Stimulated activated CD4-positive, alpha-beta T cell treated with anti-CD3 and anti-CD28 coated beads, Interleukin-4, amount 100 ng/mL, for 24 hours (primary cell): ENCODE measurements around the gene PER2.
"Not testable (repeated sequence)": the region's sequence is repeated elsewhere in the genome, so short reads cannot be mapped to it uniquely, and the experiment has no call there.

ENCODE experiments used
- DNase-seq: peaks from one replicate; pipeline ENCODE4 v3.0.0-alpha.2; 2020

The PER2 gene, protein sequence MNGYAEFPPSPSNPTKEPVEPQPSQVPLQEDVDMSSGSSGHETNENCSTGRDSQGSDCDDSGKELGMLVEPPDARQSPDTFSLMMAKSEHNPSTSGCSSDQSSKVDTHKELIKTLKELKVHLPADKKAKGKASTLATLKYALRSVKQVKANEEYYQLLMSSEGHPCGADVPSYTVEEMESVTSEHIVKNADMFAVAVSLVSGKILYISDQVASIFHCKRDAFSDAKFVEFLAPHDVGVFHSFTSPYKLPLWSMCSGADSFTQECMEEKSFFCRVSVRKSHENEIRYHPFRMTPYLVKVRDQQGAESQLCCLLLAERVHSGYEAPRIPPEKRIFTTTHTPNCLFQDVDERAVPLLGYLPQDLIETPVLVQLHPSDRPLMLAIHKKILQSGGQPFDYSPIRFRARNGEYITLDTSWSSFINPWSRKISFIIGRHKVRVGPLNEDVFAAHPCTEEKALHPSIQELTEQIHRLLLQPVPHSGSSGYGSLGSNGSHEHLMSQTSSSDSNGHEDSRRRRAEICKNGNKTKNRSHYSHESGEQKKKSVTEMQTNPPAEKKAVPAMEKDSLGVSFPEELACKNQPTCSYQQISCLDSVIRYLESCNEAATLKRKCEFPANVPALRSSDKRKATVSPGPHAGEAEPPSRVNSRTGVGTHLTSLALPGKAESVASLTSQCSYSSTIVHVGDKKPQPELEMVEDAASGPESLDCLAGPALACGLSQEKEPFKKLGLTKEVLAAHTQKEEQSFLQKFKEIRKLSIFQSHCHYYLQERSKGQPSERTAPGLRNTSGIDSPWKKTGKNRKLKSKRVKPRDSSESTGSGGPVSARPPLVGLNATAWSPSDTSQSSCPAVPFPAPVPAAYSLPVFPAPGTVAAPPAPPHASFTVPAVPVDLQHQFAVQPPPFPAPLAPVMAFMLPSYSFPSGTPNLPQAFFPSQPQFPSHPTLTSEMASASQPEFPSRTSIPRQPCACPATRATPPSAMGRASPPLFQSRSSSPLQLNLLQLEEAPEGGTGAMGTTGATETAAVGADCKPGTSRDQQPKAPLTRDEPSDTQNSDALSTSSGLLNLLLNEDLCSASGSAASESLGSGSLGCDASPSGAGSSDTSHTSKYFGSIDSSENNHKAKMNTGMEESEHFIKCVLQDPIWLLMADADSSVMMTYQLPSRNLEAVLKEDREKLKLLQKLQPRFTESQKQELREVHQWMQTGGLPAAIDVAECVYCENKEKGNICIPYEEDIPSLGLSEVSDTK (N-terminal part only)

DNA sequence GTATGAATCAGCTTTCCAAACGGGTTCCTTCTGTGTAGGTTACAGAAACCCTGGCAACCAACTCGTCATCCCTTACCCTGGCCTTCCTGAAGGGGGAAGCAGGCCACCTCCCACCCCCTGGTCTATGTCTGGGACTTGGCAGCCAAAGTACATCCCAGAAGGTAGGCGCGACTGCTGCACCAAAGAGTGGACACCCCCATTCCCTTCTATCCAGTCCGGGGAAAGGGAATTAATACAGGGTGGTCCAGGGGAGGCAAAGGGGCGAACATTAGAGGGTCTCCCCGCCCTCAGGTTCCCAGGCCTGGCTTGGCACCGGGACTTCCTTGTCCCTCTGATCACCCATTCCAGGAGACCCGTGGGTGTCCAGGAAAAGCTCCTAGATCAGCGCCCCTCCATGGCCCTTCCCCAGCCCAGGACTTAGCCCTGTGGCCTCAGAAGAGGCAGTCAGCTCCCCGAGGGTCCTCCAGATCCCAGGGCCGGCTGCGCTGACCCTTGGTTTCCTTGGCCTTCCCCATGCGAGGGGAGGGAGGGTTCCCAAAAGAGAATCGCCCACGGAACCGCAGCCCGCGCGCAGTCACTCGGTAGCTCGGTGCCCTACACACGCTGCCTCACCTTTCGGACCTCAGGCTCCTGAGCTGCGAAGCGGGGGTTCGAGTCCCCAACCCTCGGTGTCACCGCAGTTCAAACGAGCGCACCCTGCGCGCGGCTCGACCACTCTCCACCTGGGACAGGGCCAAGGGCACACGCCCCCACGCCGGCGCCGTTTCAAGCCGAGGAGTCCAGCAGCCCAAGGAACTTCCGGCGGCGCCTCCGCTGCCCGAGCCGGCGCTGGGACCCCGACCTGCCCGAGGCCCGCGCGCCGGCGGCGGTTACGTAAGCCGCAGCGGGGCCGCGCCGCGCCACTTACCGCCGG, at the start of gene PER2:
Gene PER2, minus strand, starts transcription at position 874 of the 913 bp plus-strand sequence. CDS start 10,674 bp downstream, outside the sequence.
- peak; percentile 38 for DNase-seq

DNA sequence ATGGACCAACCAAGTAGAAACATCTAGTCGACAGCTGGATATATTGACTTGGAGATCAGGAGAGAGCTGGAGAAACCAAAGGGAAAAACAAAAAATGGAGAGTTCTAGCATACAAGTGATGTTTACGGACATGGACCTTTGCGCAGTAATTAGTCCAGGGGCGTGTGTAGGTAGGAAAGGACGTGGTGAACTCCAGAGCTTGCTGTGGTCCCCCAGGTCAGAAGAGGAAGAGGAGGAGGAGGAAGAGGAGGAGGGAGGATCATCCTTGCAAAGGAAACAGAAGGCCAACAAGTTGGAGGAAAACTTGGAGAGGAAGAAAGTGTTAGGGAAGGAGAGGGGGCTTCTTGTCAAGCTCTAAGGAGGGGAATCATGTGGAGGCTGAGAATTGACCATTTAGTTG, 49.4 kb upstream of the PER2 start:
- no peak for DNase-seq

DNA sequence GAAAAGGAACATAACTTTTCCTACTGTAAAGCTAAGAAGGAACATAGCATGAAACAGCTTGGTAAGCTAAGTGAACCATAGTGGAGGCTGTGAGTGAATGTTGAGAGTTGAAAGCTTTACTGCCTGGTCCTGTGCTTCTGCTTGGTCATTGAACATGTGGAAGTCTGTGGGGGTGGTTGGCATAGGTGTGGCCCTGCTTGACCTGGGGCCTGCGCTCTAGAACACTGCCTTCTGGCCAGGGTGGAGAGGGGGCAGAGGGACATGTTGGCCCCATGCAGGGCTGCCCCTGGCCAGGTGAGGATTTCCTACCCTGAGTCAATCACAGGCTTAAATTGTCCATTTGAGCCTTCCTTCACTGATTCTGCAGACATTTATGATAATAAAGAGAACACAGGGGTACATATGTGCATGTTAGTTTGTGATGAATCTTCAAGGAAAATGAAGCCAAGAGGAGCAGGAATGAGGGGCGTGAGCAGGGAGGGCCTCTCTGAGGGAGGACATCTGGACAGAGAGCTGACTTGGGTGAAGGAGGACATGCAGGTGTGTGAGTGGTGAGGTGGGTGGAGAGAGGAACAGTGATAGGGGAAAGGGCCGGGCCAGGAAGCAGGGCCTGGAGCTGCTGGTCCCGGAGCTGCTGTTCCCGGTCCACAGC, 48.5 kb upstream of the PER2 start:
- no peak for DNase-seq

DNA sequence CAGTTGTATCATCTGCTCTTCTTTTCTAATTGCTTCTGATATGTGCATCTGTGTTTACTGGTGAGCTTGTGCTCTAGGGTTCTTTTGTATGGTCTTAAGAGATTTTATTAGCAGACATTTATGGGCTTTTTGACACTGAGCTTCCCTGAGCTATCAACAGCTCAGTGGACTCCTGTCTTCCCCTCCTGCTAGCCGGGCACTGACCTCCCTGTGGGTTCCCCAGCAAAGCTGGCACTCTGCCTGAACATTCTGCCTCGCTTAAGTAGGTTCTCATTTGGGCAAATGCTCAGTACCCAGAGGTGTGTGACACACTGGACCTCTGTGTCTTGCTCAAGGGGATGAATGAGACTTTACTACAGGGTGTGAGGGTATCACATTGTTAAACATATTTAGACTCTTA, 47.7 kb upstream of the PER2 start:
- no peak for DNase-seq

DNA sequence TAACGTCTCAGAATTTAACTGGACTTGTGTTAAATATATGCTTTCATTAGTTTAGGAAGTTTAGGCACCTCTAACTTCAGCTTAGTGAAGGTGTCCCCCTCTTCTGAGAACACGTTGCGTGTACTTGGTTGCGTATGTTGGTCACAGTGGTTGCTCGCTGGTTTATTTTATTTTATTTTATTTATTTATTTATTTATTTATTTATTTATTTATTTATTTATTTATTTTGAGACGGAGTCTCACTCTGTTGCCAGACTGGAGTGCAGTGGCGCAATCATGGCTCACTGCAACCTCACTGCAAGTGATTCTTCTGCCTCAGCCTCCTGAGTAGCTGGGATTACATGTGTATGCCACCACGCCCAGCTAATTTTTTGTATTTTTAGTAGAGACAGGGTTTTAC, 47.2 kb upstream of the PER2 start:
- DNase-seq, result not testable (repeated sequence)

DNA sequence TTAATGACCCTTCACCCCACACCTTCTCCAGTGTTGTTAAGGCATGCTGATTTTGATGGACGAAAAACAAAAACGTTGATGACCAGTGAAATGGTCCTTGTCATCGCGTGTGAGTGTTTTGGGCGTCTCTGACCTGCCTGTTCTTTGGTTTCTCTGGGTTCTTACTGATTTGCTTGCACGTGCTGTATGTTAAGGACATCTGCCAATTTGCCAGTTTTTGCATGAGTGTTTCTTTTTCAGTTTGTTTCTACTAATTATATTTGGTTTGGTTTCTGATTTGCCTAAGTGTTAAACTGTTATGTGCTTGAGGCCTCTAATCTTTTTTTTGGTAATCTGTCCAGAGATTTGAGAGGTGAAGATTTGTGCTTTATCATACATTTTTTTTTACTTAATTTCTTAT, 46.5 kb upstream of the PER2 start:
- no peak for DNase-seq

DNA sequence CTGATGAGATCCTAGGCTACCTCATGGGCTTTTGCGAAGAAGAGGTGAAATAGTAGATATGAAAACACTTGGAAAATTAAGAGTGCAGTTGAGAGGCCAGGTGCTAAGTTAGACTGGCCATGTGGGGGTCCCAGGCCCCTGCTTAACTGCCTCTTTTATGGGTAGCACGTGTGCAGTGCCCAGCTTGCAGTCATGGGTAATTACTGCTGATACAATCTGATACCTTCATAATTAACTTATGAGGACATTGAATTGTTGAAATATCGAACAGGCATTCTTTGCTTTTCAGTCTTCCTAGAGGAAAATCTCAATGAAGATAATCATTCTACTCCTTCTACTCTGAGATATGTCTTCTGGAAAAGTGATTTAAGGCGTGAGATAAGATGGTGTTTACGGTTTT, 43.5 kb upstream of the PER2 start:
- DNase-seq, result no peak

DNA sequence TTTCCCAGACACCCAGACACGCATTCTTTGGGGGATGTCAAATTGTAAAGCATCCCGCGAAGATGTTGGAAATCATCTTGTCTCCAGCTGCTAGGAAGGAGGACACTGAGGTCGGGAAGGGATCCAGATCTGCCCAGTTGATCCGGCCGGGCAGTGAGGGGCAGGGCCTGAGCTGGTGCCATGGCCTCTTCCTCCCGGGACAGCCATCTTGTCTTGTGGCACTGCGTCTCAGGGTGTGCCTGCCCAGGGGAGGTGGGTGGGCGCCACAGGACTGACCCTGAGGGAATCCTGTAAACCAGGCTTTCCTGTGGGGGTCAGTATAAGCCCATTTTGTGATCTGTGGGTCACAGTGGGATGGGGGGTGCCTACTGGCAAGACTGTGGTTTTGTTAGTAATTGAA, 42.0 kb upstream of the PER2 start:
- no peak for DNase-seq

DNA sequence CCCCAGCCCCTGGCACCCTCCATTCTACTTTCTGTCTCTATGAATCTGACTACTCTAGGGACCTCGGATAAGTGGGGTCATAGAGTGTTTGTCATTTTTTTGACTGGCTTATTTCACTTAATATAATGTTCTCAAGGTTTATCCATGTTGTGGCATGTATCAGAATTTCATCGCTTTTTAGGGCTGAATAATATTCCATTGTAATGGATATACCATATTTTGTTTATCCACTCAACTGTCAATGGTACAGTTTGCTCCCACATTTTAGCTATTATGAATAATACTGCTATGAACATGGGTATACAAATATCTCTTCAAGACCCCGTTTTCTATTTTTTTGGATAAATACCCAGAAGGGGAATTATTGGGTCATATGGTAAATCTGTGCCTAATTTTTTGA, 39.3 kb upstream of the PER2 start:
- DNase-seq, result no peak

DNA sequence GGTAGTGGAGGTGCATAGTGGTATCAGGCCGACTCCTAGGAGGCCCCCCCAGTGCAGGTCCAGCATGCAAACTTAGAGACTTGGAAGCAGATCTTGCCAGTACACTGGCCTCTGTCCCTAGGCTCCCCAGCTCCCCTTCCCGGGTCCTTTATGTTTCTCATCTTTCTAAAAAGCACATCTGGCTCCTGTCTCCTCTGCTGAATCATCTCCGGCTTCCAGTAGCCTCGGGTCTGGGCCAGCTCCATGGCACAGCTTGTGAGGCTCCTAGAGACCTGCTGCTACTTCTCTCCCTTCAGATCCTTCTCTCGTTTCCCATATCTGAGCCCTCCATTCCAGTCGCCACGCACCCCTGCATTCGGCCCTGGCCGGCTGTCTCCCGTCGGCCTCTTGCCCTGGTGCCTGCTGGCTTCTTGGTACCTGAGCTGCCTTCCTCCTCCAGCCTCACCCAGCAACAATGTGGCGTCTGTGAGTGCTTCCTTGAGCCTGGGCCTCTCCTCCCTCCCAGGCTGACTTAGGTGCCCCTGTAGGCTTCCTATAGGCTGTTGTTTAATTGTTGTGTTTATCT, 38.5 kb upstream of the PER2 start:
- no peak for DNase-seq

DNA sequence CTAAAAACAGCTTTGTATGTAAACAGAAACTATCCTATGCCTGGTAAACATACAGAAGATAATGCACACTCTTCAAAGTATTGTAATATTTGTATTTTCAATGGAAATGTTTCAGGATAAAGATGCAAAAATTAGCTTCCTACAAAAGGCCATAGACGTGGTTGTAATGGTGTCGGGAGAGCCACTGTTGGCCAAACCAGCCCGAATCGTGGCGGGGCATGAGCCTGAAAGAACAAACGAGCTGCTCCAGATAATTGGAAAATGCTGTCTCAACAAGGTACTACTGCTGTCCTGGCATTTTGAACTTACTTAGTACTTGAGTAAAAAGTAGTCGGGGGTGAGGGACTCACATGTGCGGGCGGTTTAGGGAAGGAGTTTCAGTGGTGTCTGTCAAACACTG, 37.3 kb upstream of the PER2 start:
- no peak for DNase-seq

DNA sequence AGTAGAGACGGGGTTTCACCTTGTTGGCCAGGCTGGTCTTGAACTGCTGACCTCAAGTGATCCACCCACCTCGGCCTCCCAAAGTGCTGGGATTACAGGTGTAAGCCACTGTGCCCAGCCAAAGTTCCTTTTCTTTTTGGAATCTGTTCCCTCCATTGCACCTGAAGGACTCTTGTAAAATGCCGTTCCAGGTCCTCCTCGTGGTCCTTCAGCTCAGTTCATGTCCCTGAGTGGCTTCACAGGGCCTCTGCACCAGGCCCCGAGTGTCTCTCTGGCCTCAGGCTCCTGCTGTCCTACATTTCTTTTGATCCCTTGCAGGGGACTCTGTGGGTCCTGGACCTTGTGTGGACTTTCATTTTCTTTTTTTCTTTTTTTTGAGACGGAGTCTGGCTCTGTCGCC, 35.8 kb upstream of the PER2 start:
- not testable (repeated sequence) for DNase-seq

DNA sequence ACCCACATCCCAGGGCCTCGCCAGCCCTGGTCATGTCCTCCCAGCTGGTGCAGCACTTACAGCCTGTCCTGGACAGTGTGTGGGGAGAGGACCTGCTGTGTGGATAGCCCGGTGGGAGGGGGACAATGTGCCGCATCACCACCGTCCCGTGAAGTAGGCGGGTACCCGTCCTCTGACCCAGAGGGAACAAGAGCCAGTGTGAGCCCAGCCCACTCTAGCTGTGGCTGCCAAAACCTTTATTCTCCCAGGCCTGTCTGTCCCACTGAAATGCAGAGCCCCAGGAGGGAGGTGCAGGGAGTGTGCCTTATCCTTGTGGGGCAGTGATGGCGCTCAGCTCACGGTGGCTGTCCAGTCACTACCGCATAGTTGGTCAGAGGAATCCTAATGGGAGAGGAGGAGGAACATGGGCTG, 33.6 kb upstream of the PER2 start:
- no peak for DNase-seq

DNA sequence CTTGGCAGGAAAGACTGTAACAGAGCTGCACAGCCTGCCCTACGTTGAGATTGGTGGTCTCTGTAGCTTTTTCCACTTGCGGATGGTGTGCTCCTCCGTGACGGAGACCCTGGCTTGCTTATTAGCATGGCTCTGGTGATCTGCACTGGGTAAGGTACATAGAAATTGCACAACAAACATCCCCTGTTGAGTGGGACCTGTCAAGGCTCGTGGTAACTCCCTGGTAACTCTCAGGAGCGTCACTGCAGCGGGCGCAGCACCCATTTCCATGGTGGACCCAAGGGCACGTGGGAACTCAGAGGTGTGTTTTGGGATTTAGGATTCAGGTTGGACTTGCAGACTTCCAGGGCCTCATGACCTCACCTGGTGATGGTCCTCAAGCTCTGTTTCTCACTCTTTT, 33.1 kb upstream of the PER2 start:
- no peak for DNase-seq

DNA sequence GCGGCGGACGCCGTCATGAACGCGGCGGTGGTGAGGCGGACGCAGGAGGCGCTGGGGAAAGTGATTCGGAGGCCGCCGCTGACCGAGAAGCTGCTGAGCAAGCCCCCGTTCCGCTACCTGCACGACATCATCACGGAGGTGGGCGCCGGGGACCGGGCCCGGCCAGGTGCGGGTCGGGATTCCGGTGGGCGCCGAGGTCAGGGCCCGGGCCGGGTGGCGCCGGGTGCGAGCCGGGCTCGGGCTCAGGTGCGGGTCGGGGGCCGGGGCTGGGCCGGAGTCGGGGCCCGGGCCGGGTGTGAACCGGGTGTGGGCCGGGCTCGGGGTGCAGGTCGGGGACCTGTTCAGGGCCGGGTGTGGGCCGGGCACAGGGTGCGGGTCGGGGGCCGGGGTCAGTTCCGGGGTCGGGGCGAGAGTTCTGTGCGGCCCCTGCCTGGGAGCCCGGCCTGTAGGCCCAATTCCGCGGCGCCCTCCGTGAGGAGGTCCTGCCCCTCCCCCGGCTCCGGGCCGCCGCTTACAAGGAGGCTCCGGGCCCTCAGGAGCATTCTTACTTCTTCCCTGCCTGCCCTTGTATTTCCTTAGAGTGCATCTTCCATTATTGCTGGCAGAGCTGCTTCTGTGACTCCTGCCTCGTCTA, 32.4 kb upstream of the PER2 start:
- no peak for DNase-seq

DNA sequence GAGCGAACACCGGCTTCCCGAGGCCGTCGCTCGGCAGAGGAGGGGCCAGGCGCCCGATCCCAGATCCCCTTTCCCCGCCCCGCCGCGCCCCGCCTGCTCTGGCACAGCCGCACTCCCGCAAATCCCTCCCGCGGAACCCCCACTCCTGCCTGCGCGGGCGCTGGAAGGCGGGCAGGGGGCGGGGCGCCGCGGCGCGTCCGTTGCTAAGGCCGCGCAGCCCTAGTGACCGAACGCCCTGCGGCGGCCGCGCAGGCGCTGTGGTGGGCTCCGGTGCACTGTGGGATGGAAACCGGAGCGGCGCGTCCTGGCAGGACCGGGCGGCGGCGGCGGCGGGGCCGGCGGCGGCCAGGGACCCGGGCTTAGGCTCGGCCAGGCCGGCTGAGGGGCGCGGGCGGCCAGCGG, 31.8 kb upstream of the PER2 start, which contains the start of gene TRAF3IP1:
Gene TRAF3IP1, plus strand, starts transcription at position 273 of the 402 bp plus-strand sequence. CDS start 145 bp downstream, outside the sequence.
- DNase-seq, result peak; percentile 87

DNA sequence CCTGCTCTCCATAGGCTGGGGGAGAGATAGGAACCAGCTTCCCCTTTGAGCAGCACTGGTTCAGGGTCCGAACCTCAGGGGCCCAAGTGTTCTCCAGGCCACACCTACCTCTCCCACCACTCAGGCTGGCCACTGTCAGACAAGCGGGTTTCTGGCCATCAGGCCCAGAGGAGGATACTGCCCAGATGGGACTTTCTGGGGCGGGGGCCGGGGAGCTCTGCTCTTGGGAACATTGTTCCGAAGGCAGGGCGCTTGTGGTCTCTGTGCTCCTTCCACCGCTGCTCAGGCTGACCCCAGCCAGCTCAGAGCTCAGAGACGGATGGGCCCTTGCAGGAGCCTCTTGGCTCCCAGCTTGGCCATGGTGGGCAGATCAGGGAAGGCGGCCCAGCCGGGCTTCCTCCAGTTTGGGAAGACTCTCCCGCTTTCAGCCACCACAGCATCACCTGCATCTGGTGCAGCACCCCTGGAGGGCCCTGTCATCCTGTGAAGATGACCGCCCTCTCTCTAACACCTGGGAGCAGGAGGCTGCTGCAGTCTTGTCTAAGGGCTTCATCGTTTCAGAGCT, 26.7 kb upstream of the PER2 start:
- no peak for DNase-seq

DNA sequence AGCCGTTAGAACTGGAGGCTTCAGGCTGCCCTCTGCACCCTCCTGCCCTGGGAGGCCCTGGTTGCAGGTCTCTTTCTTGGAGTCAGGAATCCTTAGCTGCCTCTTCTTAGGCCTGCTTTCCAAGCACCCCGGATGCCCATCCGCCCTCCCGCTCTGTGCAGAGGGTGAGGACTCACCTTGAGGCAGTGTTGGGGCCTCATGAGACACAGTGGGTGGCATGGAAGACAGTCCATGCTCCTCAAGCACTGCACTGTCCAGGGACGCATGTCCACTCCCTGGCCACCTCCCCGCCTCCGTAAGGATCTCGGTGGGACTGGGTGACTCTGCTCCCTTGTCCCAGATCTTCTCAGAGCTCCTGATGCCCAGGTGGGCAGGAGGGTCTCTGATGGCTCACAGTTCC, 26.2 kb upstream of the PER2 start:
- no peak for DNase-seq

DNA sequence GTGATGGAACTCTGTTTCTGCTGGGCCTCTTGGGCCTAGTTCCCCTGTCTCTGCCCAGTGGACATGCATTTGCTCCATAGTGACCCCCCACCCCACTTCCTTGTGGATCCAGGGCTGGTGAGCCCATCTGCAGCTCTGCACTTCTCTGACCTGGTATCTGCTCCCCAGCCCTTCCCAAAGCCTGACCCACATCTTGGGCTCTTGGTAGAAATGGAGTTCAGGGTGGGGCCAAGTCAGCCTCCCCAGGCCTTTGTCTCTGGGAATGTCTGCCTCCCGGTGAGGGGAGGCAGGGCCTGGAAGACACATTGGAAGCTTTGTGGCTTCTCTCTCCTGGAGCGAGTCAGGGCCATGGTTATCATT, 25.6 kb upstream of the PER2 start:
- no peak for DNase-seq

DNA sequence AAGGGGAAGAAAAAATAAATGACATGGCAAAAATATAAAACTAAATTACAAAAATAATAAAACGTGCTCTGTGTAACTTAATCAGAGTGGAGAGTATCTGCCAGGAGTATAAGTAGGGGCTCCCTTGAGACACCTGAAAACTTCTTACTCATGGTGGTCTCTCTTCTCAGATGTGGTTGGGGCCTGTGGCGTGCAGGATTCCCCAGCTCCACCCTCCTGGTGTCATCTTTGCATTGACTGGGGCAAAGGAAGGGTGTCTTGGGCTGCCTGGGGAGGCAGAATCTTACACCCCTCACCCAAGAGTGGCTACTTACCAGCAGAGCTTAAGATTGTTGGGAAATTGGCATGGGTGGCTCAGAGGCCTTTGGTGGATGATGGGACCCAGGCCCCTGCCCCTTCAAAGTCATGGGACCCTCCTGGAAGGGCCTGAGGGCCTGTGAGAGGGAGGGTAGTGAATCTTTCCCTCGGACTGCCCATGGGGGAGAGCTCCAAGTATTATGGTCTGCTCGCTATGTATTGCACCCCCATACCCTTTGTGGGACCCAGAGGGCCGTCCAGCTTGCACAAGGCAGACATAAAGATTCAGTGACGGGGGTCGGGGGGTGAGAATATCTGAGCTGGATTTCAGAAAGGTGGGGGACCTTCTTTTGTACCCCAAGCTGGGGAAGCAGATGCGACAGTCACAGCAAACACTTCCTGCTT, 25.0 kb upstream of the PER2 start:
- DNase-seq, result no peak
